K562 (cell line): Measurements from ENCODE around the gene SUCNR1. TPM values are rescaled to one million over a fixed set of nuclear protein-coding genes. Genes with fewer than 3 reads are reported as not detected.

Source experiments
- ARID1B ChIP-seq: fragments of 450-650 bp; IDR thresholded peaks from 2 replicates; pipeline ENCODE4 v1.6.1; 2016; ENCODE audit warnings: antibody characterized with exemption, mild to moderate bottlenecking, inconsistent platforms
- BHLHE40 ChIP-seq: IDR thresholded peaks from 2 replicates; pipeline ENCODE4 v1.6.1; 2011; ENCODE audit warnings: low read length, improper control_type of control experiment
- CEBPG ChIP-seq, 3 experiments: fragments of 200-800 bp in 1 of 3; sonication (Bioruptor generic) in 1 of 3; sonication (generic) in 1 of 3; formaldehyde crosslinking in 1 of 3; IDR thresholded peaks in 2 of 3; conservative IDR thresholded peaks in 1 of 3; 2 replicates each; pipeline versions ENCODE4 v1.6.1 to v1.8.0; 2016 to 2022; ENCODE audit warnings: missing compliant biosample characterization in 2 of 3, missing genetic modification characterization in 2 of 3, mild to moderate bottlenecking in 1 of 3, missing genetic modification reagents in 1 of 3
- HDAC8 ChIP-seq: fragments of 450-650 bp; IDR thresholded peaks from 2 replicates; pipeline ENCODE4 v1.6.1; 2016; ENCODE audit warnings: mild to moderate bottlenecking, missing genetic modification characterization, moderate library complexity, missing compliant biosample characterization
- HMBOX1 ChIP-seq: sonication (generic); IDR thresholded peaks from 2 replicates; pipeline ENCODE4 v1.6.1; 2016
- ID3 ChIP-seq, 2 experiments: fragments of 250-450 bp in 1 of 2; fragments of 450-650 bp in 1 of 2; sonication (Bioruptor Pico) in 1 of 2; IDR thresholded peaks; 2 replicates each; pipeline versions ENCODE4 v1.6.1 to v1.8.0; 2016 to 2021; ENCODE audit warnings: mild to moderate bottlenecking in 2 of 2, moderate library complexity in 2 of 2, missing compliant biosample characterization in 1 of 2, missing genetic modification characterization in 1 of 2
- MAZ ChIP-seq, 2 experiments: fragments of 450-650 bp in 1 of 2; sonication (generic) in 1 of 2; formaldehyde crosslinking; IDR thresholded peaks in 1 of 2; conservative IDR thresholded peaks in 1 of 2; 2 replicates each; pipeline versions ENCODE4 v1.4.0 to v1.5.0; 2020; ENCODE audit warnings: mild to moderate bottlenecking in 1 of 2, missing genetic modification reagents in 1 of 2
- MEIS2 ChIP-seq: fragments of 450-650 bp; IDR thresholded peaks from 2 replicates; pipeline ENCODE4 v1.6.1; 2014; ENCODE audit warnings: mild to moderate bottlenecking; ENCODE audit not compliant: partially characterized antibody
- PKNOX1 ChIP-seq: fragments of 450-650 bp; IDR thresholded peaks from 2 replicates; pipeline ENCODE4 v1.6.1; 2016
- RCOR1 ChIP-seq, 2 experiments: IDR thresholded peaks; 2 replicates each; pipeline ENCODE4 v1.6.1; 2012; ENCODE audit warnings: low read depth in 2 of 2, low read length in 2 of 2, borderline replicate concordance in 1 of 2, improper control_type of control experiment in 1 of 2
- SMARCC2 ChIP-seq: fragments of 450-650 bp; IDR thresholded peaks from 2 replicates; pipeline ENCODE4 v1.6.1; 2017; ENCODE audit warnings: antibody characterized with exemption, moderate library complexity, mild to moderate bottlenecking, low read depth
- SMARCE1 ChIP-seq: fragments of 450-650 bp; IDR thresholded peaks from 2 replicates; pipeline ENCODE4 v1.7.1; 2016; ENCODE audit warnings: mild to moderate bottlenecking
- TBL1XR1 ChIP-seq, 2 experiments: IDR thresholded peaks; 2 replicates each; pipeline ENCODE4 v1.6.1; 2012; ENCODE audit warnings: improper control_type of control experiment in 2 of 2, low read length in 2 of 2, mild to moderate bottlenecking in 1 of 2
- TFE3 ChIP-seq: fragments of 450-650 bp; formaldehyde crosslinking; IDR thresholded peaks from 2 replicates; pipeline ENCODE4 v1.4.0; 2020; ENCODE audit warnings: mild to moderate bottlenecking, mixed read lengths
- TSHZ1 ChIP-seq: fragments of 250-450 bp; sonication (Bioruptor Pico); IDR thresholded peaks from 2 replicates; pipeline ENCODE4 v1.4.0; 2020; ENCODE audit warnings: mild to moderate bottlenecking, moderate library complexity
- ZNF212 ChIP-seq: fragments of 450-650 bp; formaldehyde crosslinking; IDR thresholded peaks from 2 replicates; pipeline ENCODE4 v1.4.0; 2020; ENCODE audit warnings: mild to moderate bottlenecking
- ZNF57 ChIP-seq: fragments of 450-650 bp; formaldehyde crosslinking; IDR thresholded peaks from 2 replicates; pipeline ENCODE4 v1.4.0; 2020; ENCODE audit warnings: mild to moderate bottlenecking, moderate library complexity
- ZSCAN32 ChIP-seq: fragments of 450-650 bp; formaldehyde crosslinking; IDR thresholded peaks from 2 replicates; pipeline ENCODE4 v1.4.0; 2020; ENCODE audit warnings: mild to moderate bottlenecking, moderate library complexity
- polyA plus RNA-seq, 8 experiments: library from polyadenylated mRNA; depleted of rRNA in 4 of 8; stranded (reverse) in 5 of 8; unstranded in 3 of 8; fragments of >200 nt; fragmentation: Nextera tagmentation in 2 of 8; fragmentation: Illumina TruSeq in 1 of 8; extraction: Ambion mirVana in 2 of 8; extraction: Trizol in 1 of 8; gene quantifications; 2 replicates each; pipeline versions ENCODE4 v1.2.1 to v1.2.3, GENCODE V29; 2011 to 2014; ENCODE audit warnings: inconsistent platforms in 1 of 8, missing spikeins in 1 of 8
- total RNA-seq, 7 experiments: library from RNA; depleted of rRNA in 6 of 7; stranded (reverse); fragments of >200 nt in 6 of 7; fragmentation: Illumina TruSeq in 2 of 7; extraction: Trizol in 2 of 7; gene quantifications; 2 replicates each; pipeline versions ENCODE4 v1.2.1 to v1.2.3, GENCODE V29; 2011 to 2021; ENCODE audit warnings: low replicate concordance in 1 of 7

SUCNR1 gene
- total and polyA plus RNA-seq, 9 of the 15 experiments (the other 6 are each of a cell fraction or from before 2014, with no cell fraction given): 0.04 to 0.54 (median 0.13) TPM

- TF ChIP-seq CEBPG (CRISPR knock-in tag; IDR thresholded peaks at IDR 0.05) (peak; percentile 63), CEBPG (tag; conservative IDR thresholded peaks at IDR 0.05 in 1 of 2, IDR thresholded peaks at IDR 0.05 in 1 of 2) (peak; percentile 67 to 91), MEIS2 (peak; percentile 75), ZNF57 (CRISPR knock-in tag) (no peak), SMARCC2 (peak; percentile 58; the same call in 1 of the 2 replicates), SMARCE1 (peak; percentile 55; the same call in 1 of the 2 replicates), ARID1B (peak; percentile 61; the same call in 1 of the 2 replicates), HMBOX1 (peak; percentile 92), ZNF212 (CRISPR knock-in tag) (no peak), MAZ (CRISPR knock-in tag; conservative IDR thresholded peaks at IDR 0.05 in 1 of 2, IDR thresholded peaks at IDR 0.05 in 1 of 2) (0 out of 4 replicates have a peak, but pooled peaks of 1 of the 2 experiments have one; percentile 37), RCOR1 (IDR thresholded peaks at IDR 0.05; ENCODE audit: borderline replicate concordance in 1 of 2, low read depth in 2 of 2, low read length in 2 of 2) (peak in 1 of 2 experiments; percentile 90; a peak in 2 of 4 replicates), PKNOX1 (peak; percentile 60; the same call in 1 of the 2 replicates), BHLHE40 (peak; percentile 83), ID3 (CRISPR knock-in tag; IDR thresholded peaks at IDR 0.05) (no peak), ID3 (tag; IDR thresholded peaks at IDR 0.05) (0 out of 2 replicates have a peak, but pooled peaks have one; percentile 54), TSHZ1 (CRISPR knock-in tag) (no peak), TFE3 (0 out of 2 replicates have a peak, but pooled peaks have one; percentile 9), ZSCAN32 (CRISPR knock-in tag) (no peak), TBL1XR1 (IDR thresholded peaks at IDR 0.05; ENCODE audit: low read length in 2 of 2) (peak in 1 of 2 experiments; percentile 41; a peak in 1 of 4 replicates), HDAC8 (tag) (no peak)
These were observed 2.3 kb downstream of the SUCNR1 start (continued) for GRCh38 chr3:151875759-151876158.
